Liver (tissue), 9 donors: ENCODE data around the gene NR5A2. TPM values are rescaled to one million over a fixed set of nuclear protein-coding genes. Genes with fewer than 3 reads are reported as not detected.

Experiments used
- DNase-seq: peaks from one replicate; pipeline ENCODE4 v3.0.0-alpha.2; 2017; ENCODE audit warnings: low spot score
- H3K27ac ChIP-seq, 2 donors: one replicate each; pipeline ENCODE4 v1.7.0; 2013; ENCODE audit warnings: inconsistent platforms in 2 of 2, low read length in 2 of 2, control low read depth in 1 of 2, low read depth in 1 of 2, mild to moderate bottlenecking in 1 of 2
- H3K27me3 ChIP-seq, 4 donors: one replicate each; pipeline versions ENCODE4 v1.6.1 to v1.7.0; 2013; ENCODE audit warnings: low read length in 3 of 4, inconsistent platforms in 1 of 4, mild to moderate bottlenecking in 1 of 4, moderate library complexity in 1 of 4; ENCODE audit not compliant: control insufficient read depth in 4 of 4, insufficient read depth in 4 of 4
- H3K36me3 ChIP-seq, 4 donors: one replicate each; pipeline versions ENCODE4 v1.6.1 to v1.7.0; 2013; ENCODE audit warnings: low read length in 3 of 4, mild to moderate bottlenecking in 3 of 4, low read depth in 1 of 4, moderate library complexity in 1 of 4; ENCODE audit not compliant: control insufficient read depth in 4 of 4, insufficient read depth in 3 of 4
- H3K4me1 ChIP-seq, 4 donors: one replicate each; pipeline versions ENCODE4 v1.6.1 to v1.7.0; 2013; ENCODE audit warnings: low read length in 3 of 4, mild to moderate bottlenecking in 3 of 4, moderate library complexity in 1 of 4; ENCODE audit not compliant: control insufficient read depth in 4 of 4, insufficient read depth in 4 of 4
- H3K4me3 ChIP-seq, 3 donors: one replicate each; pipeline versions ENCODE4 v1.6.1 to v1.7.0; 2013; ENCODE audit warnings: low read length in 3 of 3, control low read depth in 1 of 3, low read depth in 1 of 3, mild to moderate bottlenecking in 1 of 3
- H3K9ac ChIP-seq, 2 donors: one replicate each; pipeline ENCODE4 v1.7.0; 2013; ENCODE audit warnings: low read length in 2 of 2, mild to moderate bottlenecking in 2 of 2, moderate library complexity in 2 of 2, control low read depth in 1 of 2, low read depth in 1 of 2
- H3K9me3 ChIP-seq, 4 donors: one replicate each; pipeline versions ENCODE4 v1.6.1 to v1.7.0; 2013; ENCODE audit warnings: low read length in 3 of 4; ENCODE audit not compliant: control insufficient read depth in 4 of 4
- ATF3 ChIP-seq: IDR thresholded peaks from 2 replicates; pipeline ENCODE4 v1.6.1; 2016; ENCODE audit warnings: antibody characterized with exemption
- CTCF ChIP-seq: fragments of 150-350 bp; IDR thresholded peaks from 2 replicates; pipeline ENCODE4 v1.5.1; 2017; ENCODE audit warnings: improper control_type of control experiment, low read depth, low read length; ENCODE audit not compliant: missing input control
- EGR1 ChIP-seq, 2 donors: IDR thresholded peaks; 2 replicates each; pipeline ENCODE4 v1.6.1; 2016 to 2018; ENCODE audit warnings: antibody characterized with exemption in 2 of 2, low read depth in 2 of 2
- FOXA1 ChIP-seq: IDR thresholded peaks from 2 replicates; pipeline ENCODE4 v1.6.1; 2016; ENCODE audit warnings: antibody characterized with exemption
- FOXA2 ChIP-seq: IDR thresholded peaks from 2 replicates; pipeline ENCODE4 v1.6.1; 2016; ENCODE audit warnings: antibody characterized with exemption
- GABPA ChIP-seq, 2 donors: IDR thresholded peaks in 1 of 2; conservative IDR thresholded peaks in 1 of 2; 2 replicates each; pipeline ENCODE4 v1.6.1; 2016; ENCODE audit warnings: antibody characterized with exemption in 2 of 2, mild to moderate bottlenecking in 1 of 2, moderate library complexity in 1 of 2
- HNF4A ChIP-seq, 2 donors: conservative IDR thresholded peaks; 2 replicates each; pipeline ENCODE4 v1.6.1; 2016; ENCODE audit warnings: antibody characterized with exemption in 2 of 2, mild to moderate bottlenecking in 2 of 2
- HNF4G ChIP-seq: IDR thresholded peaks from 2 replicates; pipeline ENCODE4 v1.6.1; 2016; ENCODE audit warnings: antibody characterized with exemption
- JUND ChIP-seq, 2 donors: IDR thresholded peaks; 2 replicates each; pipeline ENCODE4 v1.6.1; 2016; ENCODE audit warnings: antibody characterized with exemption in 2 of 2
- MAX ChIP-seq: IDR thresholded peaks from 2 replicates; pipeline ENCODE4 v1.6.1; 2016; ENCODE audit warnings: antibody characterized with exemption
- NR2F2 ChIP-seq: IDR thresholded peaks from 2 replicates; pipeline ENCODE4 v1.6.1; 2016; ENCODE audit warnings: antibody characterized with exemption
- RAD21 ChIP-seq, 2 donors: IDR thresholded peaks; 2 replicates each; pipeline ENCODE4 v1.6.1; 2016; ENCODE audit warnings: antibody characterized with exemption in 2 of 2, mild to moderate bottlenecking in 2 of 2
- REST ChIP-seq: IDR thresholded peaks from 2 replicates; pipeline ENCODE4 v1.6.1; 2016; ENCODE audit warnings: antibody characterized with exemption, mild to moderate bottlenecking
- RXRA ChIP-seq, 2 donors: IDR thresholded peaks; 2 replicates each; pipeline ENCODE4 v1.6.1; 2017 to 2018; ENCODE audit warnings: antibody characterized with exemption in 2 of 2, mild to moderate bottlenecking in 1 of 2
- SP1 ChIP-seq: IDR thresholded peaks from 2 replicates; pipeline ENCODE4 v1.6.1; 2018; ENCODE audit warnings: antibody characterized with exemption, mild to moderate bottlenecking
- TAF1 ChIP-seq: conservative IDR thresholded peaks from 2 replicates; pipeline ENCODE4 v1.6.1; 2016; ENCODE audit warnings: antibody characterized with exemption, mild to moderate bottlenecking
- YY1 ChIP-seq: IDR thresholded peaks from 2 replicates; pipeline ENCODE4 v1.6.1; 2016; ENCODE audit warnings: antibody characterized with exemption, mild to moderate bottlenecking
- ZBTB33 ChIP-seq: IDR thresholded peaks from 2 replicates; pipeline ENCODE4 v1.6.1; 2016; ENCODE audit warnings: antibody characterized with exemption
- WGBS: extraction: QIAGEN DNeasy Blood & Tissue Kit; methylation state at CpG from one replicate; pipeline ENCODE4 v1.1.7; 2013; 5-methylcytosine and 5-hydroxymethylcytosine counted together
- polyA plus RNA-seq, 2 donors: library from polyadenylated mRNA; stranded (reverse) in 1 of 2; unstranded in 1 of 2; fragments of 200-250 nt in 1 of 2; fragments of >200 nt in 1 of 2; fragmentation: Nextera tagmentation in 1 of 2; extraction: Ambion mirVana in 1 of 2; gene quantifications; one replicate each; pipeline versions ENCODE4 v1.2.1 to v1.2.3, GENCODE V29; 2013 to 2015
- total RNA-seq, 2 donors: library from RNA; depleted of rRNA; stranded (reverse); fragments of >200 nt; gene quantifications; one replicate each; pipeline ENCODE4 v1.2.3, GENCODE V29; 2014
- donor health status: healthy.
- donor health status: healthy.
- donor health status: healthy.
- donor health status: healthy.
- donor health status: healthy.

Gene NR5A2
- total and polyA plus RNA-seq, 4 donors = 10.0 to 37.5 (median 21.1) TPM

GRCh38 chr1:200029822-200030152 lies 2.3 kb downstream of the NR5A2 start:
- H3K27ac ChIP-seq = peak overlapping the region; percentile 76 to 93
- H3K4me3 ChIP-seq = peak overlapping the region; percentile 75 to 97 (median 81)
- peaks cover 0 to 3% (median 1%) of the 10 kb centered on the region in 4 donors for H3K36me3 ChIP-seq
- no peaks in the 10 kb centered on the region for H3K9me3 ChIP-seq
- peak in 1 of 2 donors; percentile 7 for TF ChIP-seq RAD21 (IDR thresholded peaks at IDR 0.05)
- no peak for TF ChIP-seq ATF3
- 8% methylated on average over 13 of the region's 13 CpGs for WGBS
- DNase-seq = no peak
- peak overlapping the region; percentile 45 to 82 for H3K9ac ChIP-seq
- H3K27me3 ChIP-seq = no peaks in the 10 kb centered on the region
- H3K4me1 ChIP-seq = peaks cover 5 to 34% (median 12%) of the 10 kb centered on the region in 4 donors

GRCh38 chr1:200030791-200031190 lies 3.3 kb downstream of the NR5A2 start:
- WGBS = 56% methylated on average over 4 of the region's 4 CpGs
- no peak overlapping the region for H3K9ac ChIP-seq
- peak overlapping the region in 1 of 2 donors; percentile 4 for H3K27ac ChIP-seq
- peaks cover 0 to 3% (median 1%) of the 10 kb centered on the region in 4 donors for H3K36me3 ChIP-seq
- H3K9me3 ChIP-seq = no peaks in the 10 kb centered on the region
- H3K4me1 ChIP-seq = peaks cover 3 to 35% (median 15%) of the 10 kb centered on the region in 4 donors
- TF ChIP-seq HNF4A (conservative IDR thresholded peaks at IDR 0.05) (no peak), FOXA1 (no peak), FOXA2 (no peak), GABPA (IDR thresholded peaks at IDR 0.05 in 1 of 2, conservative IDR thresholded peaks at IDR 0.05 in 1 of 2) (no peak), EGR1 (IDR thresholded peaks at IDR 0.05; ENCODE audit: low read depth in 2 of 2) (no peak), TAF1 (no peak), JUND (IDR thresholded peaks at IDR 0.05) (no peak), CTCF (no peak), MAX (no peak), HNF4G (no peak), RAD21 (IDR thresholded peaks at IDR 0.05) (no peak), SP1 (no peak), ATF3 (no peak), ZBTB33 (no peak), RXRA (IDR thresholded peaks at IDR 0.05) (no peak), REST (no peak), NR2F2 (no peak), YY1 (no peak)
- no peak overlapping the region for H3K4me3 ChIP-seq
- no peaks in the 10 kb centered on the region for H3K27me3 ChIP-seq
- DNase-seq = no peak
